GM23338 (cell line): ENCODE data around the gene POLK. TPM values are rescaled to one million over a fixed set of nuclear protein-coding genes. Genes with fewer than 3 reads are reported as not detected.

ENCODE experiments used
- ATAC-seq: fragments of 200-7000 bp; cut with Tn5 transposase; 3 replicates; pipeline ENCODE4 v1.9.1; 2020
- DNase-seq: peaks from one replicate; pipeline ENCODE4 v3.0.0-alpha.2; 2015; ENCODE audit warnings: low spot score
- H2AFZ ChIP-seq: fragments of 200-600 bp; sonication (generic); 2 replicates; pipeline ENCODE4 v1.8.0; 2016; ENCODE audit warnings: antibody characterized with exemption, mild to moderate bottlenecking, moderate library complexity
- H3F3A ChIP-seq: fragments of 200-600 bp; sonication (generic); replicated peaks from 2 replicates; pipeline ENCODE4 v1.8.0; 2017; ENCODE audit warnings: antibody characterized with exemption, mixed run types, low read depth
- H3K27ac ChIP-seq: fragments of 200-600 bp; sonication (generic); 2 replicates; pipeline ENCODE4 v1.6.1; 2016; ENCODE audit warnings: low read depth
- H3K27me3 ChIP-seq: fragments of 200-600 bp; sonication (generic); 2 replicates; pipeline ENCODE4 v1.8.0; 2016; ENCODE audit warnings: mild to moderate bottlenecking, mixed run types, moderate library complexity; ENCODE audit not compliant: insufficient read depth
- H3K36me3 ChIP-seq: fragments of 200-600 bp; sonication (generic); 2 replicates; pipeline ENCODE4 v1.8.0; 2016; ENCODE audit warnings: mild to moderate bottlenecking; ENCODE audit not compliant: insufficient read depth
- H3K4me1 ChIP-seq: fragments of 200-600 bp; sonication (generic); 2 replicates; pipeline ENCODE4 v1.8.0; 2016; ENCODE audit warnings: mild to moderate bottlenecking, moderate library complexity; ENCODE audit not compliant: insufficient read depth
- H3K4me2 ChIP-seq: fragments of 200-600 bp; sonication (generic); 2 replicates; pipeline ENCODE4 v1.7.1; 2017; ENCODE audit warnings: mixed run types
- H3K4me3 ChIP-seq: fragments of 200-600 bp; sonication (generic); 2 replicates; pipeline ENCODE4 v1.6.1; 2016; ENCODE audit warnings: mixed run types
- H3K79me2 ChIP-seq: fragments of 200-600 bp; sonication (generic); replicated peaks from 2 replicates; pipeline ENCODE4 v1.8.0; 2017; ENCODE audit warnings: mild to moderate bottlenecking; ENCODE audit not compliant: insufficient read depth
- H3K9me2 ChIP-seq: fragments of 200-600 bp; sonication (generic); 2 replicates; pipeline ENCODE4 v1.8.0; 2017; ENCODE audit not compliant: insufficient read depth
- H4K20me1 ChIP-seq: fragments of 200-600 bp; sonication (generic); replicated peaks from 2 replicates; pipeline ENCODE4 v1.8.0; 2017; ENCODE audit warnings: mild to moderate bottlenecking; ENCODE audit not compliant: insufficient read depth
- H3K27ac Mint-ChIP-seq: 2 replicates; pipeline ENCODE4 v1.8.0; 2020; ENCODE audit warnings: inconsistent platforms, mild to moderate bottlenecking, moderate library complexity, mixed read lengths
- H3K27me3 Mint-ChIP-seq: 3 replicates; pipeline ENCODE4 v1.8.0; 2022; ENCODE audit warnings: low read depth, mild to moderate bottlenecking, moderate library complexity, mixed read lengths, inconsistent platforms; ENCODE audit not compliant: insufficient read depth, poor library complexity
- H3K36me3 Mint-ChIP-seq: 3 replicates; pipeline ENCODE4 v1.8.0; 2021; ENCODE audit warnings: low read depth, mild to moderate bottlenecking, inconsistent platforms, moderate library complexity, mixed read lengths
- H3K4me1 Mint-ChIP-seq: 3 replicates; pipeline ENCODE4 v1.8.0; 2020; ENCODE audit warnings: mild to moderate bottlenecking, inconsistent platforms, mixed read lengths
- H3K4me3 Mint-ChIP-seq: 3 replicates; pipeline ENCODE4 v1.8.0; 2021; ENCODE audit warnings: moderate library complexity, mild to moderate bottlenecking, inconsistent platforms, mixed read lengths
- H3K9me3 Mint-ChIP-seq: 3 replicates; pipeline ENCODE4 v1.8.0; 2020; ENCODE audit warnings: moderate library complexity, mild to moderate bottlenecking, inconsistent platforms, mixed read lengths
- CREB1 ChIP-seq: fragments of 250-450 bp; sonication (Bioruptor Pico); IDR thresholded peaks from 2 replicates; pipeline ENCODE4 v1.5.0; 2020; ENCODE audit warnings: low read depth, mild to moderate bottlenecking, moderate library complexity
- CTCF ChIP-seq, 2 experiments: fragments of 200-600 bp in 1 of 2; sonication (generic) in 1 of 2; conservative IDR thresholded peaks; 2 replicates each; pipeline versions ENCODE4 v1.5.1 to v1.6.1; 2016 to 2017; ENCODE audit warnings: antibody characterized with exemption in 2 of 2, low read depth in 2 of 2, mild to moderate bottlenecking in 2 of 2, moderate library complexity in 1 of 2
- EZH2 ChIP-seq: fragments of 200-600 bp; sonication (generic); IDR thresholded peaks from one replicate; pipeline ENCODE4 v1.8.0; 2017; ENCODE audit warnings: antibody characterized with exemption, mild to moderate bottlenecking, low read depth; ENCODE audit not compliant: unreplicated experiment
- EZH2phosphoT487 ChIP-seq: fragments of 200-600 bp; sonication (generic); IDR thresholded peaks from one replicate; pipeline ENCODE4 v1.8.1; 2018; ENCODE audit warnings: antibody characterized with exemption; ENCODE audit not compliant: unreplicated experiment
- JUNB ChIP-seq: IDR thresholded peaks from one replicate; pipeline ENCODE4 v1.6.1; 2016; ENCODE audit warnings: antibody characterized with exemption; ENCODE audit not compliant: unreplicated experiment
- NANOG ChIP-seq: IDR thresholded peaks from 2 replicates; pipeline ENCODE4 v1.6.1; 2016; ENCODE audit warnings: antibody characterized with exemption, borderline replicate concordance
- POLR2AphosphoS5 ChIP-seq: IDR thresholded peaks from 2 replicates; pipeline ENCODE4 v1.6.1; 2016; ENCODE audit warnings: antibody characterized with exemption, low read depth
- STAT1 ChIP-seq: IDR thresholded peaks from one replicate; pipeline ENCODE4 v1.6.1; 2016; ENCODE audit warnings: antibody characterized with exemption; ENCODE audit not compliant: unreplicated experiment
- ZNF114 ChIP-seq: fragments of 250-450 bp; sonication (Bioruptor Pico); IDR thresholded peaks from 2 replicates; pipeline ENCODE4 v1.5.0; 2020; ENCODE audit warnings: mild to moderate bottlenecking, moderate library complexity
- ZNF331 ChIP-seq: fragments of 250-450 bp; sonication (Bioruptor Pico); IDR thresholded peaks from 2 replicates; pipeline ENCODE4 v1.5.0; 2020; ENCODE audit warnings: low read depth, mild to moderate bottlenecking, moderate library complexity
- polyA plus RNA-seq: library from polyadenylated mRNA; unstranded; fragments of >200 nt; fragmentation: Nextera tagmentation; extraction: Ambion mirVana; gene quantifications from 2 replicates; pipeline ENCODE4 v1.2.1, GENCODE V29; 2016
- total RNA-seq: library from RNA; depleted of rRNA; stranded (reverse); fragments of >200 nt; shearing (Covaris generic); gene quantifications from 2 replicates; pipeline ENCODE4 v1.2.3, GENCODE V29; 2014
- TF ChIP-seq, protein P1 (sequence below): fragments of 250-450 bp; sonication (Bioruptor Pico); IDR thresholded peaks from 2 replicates; pipeline ENCODE4 v1.5.0; 2020; ENCODE audit warnings: mild to moderate bottlenecking, moderate library complexity
- TF ChIP-seq, protein P2 (sequence below): IDR thresholded peaks from one replicate; pipeline ENCODE4 v1.6.1; 2018; ENCODE audit warnings: antibody characterized with exemption; ENCODE audit not compliant: unreplicated experiment
- TF ChIP-seq, protein P3 (sequence below): IDR thresholded peaks from 2 replicates; pipeline ENCODE4 v1.6.1; 2016; ENCODE audit warnings: antibody characterized with exemption

The POLK gene
- total and polyA plus RNA-seq, 2 experiments from 2014 or later = 6.3 to 14.5 TPM

DNA sequence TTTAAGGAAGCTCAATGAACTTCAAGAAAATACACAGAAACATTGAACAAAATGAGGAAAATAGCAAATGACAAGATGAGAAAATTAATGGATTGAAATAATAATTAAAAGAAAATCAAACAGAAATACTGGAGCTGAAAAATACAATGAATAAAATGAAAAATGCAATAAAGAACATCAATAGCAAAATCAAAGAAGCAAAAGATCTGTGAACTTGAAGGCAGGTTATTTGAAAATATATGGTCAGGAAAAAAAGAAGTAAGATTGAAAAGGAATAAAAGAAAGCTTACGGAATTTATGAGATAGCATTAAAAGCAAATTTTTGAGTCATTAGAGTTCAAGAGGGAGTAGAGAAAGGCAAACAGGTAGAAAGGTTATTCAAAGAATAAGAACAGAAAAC is 42.7 kb upstream of the POLK start:
- Mint-ChIP-seq H3K27ac (no peak overlapping the region), H3K4me1 (peaks cover 27% of the 10 kb centered on the region), H3K9me3 (peaks cover 4% of the 10 kb centered on the region; the same call in 2 of the 3 replicates), H3K27me3 (peaks cover 2% of the 10 kb centered on the region), H3K36me3 (peaks cover 6% of the 10 kb centered on the region; the same call in 2 of the 3 replicates), H3K4me3 (no peak overlapping the region)
- Histone ChIP-seq H3K27me3 (no peaks in the 10 kb centered on the region), H3K9me2 (no peaks in the 10 kb centered on the region), H3K4me1 (peaks cover 20% of the 10 kb centered on the region), H2AFZ (no peak overlapping the region), H3K4me2 (no peak overlapping the region), H3K79me2 (peaks cover 73% of the 10 kb centered on the region), H3K27ac (no peak overlapping the region), H4K20me1 (0 out of 2 replicates have a peak, but pooled peaks cover 4% of the 10 kb centered on the region), H3K4me3 (no peak overlapping the region), H3K36me3 (no peaks in the 10 kb centered on the region), H3F3A (no peaks in the 10 kb centered on the region)
- ATAC-seq = no peak
- TF ChIP-seq, protein P1, sequence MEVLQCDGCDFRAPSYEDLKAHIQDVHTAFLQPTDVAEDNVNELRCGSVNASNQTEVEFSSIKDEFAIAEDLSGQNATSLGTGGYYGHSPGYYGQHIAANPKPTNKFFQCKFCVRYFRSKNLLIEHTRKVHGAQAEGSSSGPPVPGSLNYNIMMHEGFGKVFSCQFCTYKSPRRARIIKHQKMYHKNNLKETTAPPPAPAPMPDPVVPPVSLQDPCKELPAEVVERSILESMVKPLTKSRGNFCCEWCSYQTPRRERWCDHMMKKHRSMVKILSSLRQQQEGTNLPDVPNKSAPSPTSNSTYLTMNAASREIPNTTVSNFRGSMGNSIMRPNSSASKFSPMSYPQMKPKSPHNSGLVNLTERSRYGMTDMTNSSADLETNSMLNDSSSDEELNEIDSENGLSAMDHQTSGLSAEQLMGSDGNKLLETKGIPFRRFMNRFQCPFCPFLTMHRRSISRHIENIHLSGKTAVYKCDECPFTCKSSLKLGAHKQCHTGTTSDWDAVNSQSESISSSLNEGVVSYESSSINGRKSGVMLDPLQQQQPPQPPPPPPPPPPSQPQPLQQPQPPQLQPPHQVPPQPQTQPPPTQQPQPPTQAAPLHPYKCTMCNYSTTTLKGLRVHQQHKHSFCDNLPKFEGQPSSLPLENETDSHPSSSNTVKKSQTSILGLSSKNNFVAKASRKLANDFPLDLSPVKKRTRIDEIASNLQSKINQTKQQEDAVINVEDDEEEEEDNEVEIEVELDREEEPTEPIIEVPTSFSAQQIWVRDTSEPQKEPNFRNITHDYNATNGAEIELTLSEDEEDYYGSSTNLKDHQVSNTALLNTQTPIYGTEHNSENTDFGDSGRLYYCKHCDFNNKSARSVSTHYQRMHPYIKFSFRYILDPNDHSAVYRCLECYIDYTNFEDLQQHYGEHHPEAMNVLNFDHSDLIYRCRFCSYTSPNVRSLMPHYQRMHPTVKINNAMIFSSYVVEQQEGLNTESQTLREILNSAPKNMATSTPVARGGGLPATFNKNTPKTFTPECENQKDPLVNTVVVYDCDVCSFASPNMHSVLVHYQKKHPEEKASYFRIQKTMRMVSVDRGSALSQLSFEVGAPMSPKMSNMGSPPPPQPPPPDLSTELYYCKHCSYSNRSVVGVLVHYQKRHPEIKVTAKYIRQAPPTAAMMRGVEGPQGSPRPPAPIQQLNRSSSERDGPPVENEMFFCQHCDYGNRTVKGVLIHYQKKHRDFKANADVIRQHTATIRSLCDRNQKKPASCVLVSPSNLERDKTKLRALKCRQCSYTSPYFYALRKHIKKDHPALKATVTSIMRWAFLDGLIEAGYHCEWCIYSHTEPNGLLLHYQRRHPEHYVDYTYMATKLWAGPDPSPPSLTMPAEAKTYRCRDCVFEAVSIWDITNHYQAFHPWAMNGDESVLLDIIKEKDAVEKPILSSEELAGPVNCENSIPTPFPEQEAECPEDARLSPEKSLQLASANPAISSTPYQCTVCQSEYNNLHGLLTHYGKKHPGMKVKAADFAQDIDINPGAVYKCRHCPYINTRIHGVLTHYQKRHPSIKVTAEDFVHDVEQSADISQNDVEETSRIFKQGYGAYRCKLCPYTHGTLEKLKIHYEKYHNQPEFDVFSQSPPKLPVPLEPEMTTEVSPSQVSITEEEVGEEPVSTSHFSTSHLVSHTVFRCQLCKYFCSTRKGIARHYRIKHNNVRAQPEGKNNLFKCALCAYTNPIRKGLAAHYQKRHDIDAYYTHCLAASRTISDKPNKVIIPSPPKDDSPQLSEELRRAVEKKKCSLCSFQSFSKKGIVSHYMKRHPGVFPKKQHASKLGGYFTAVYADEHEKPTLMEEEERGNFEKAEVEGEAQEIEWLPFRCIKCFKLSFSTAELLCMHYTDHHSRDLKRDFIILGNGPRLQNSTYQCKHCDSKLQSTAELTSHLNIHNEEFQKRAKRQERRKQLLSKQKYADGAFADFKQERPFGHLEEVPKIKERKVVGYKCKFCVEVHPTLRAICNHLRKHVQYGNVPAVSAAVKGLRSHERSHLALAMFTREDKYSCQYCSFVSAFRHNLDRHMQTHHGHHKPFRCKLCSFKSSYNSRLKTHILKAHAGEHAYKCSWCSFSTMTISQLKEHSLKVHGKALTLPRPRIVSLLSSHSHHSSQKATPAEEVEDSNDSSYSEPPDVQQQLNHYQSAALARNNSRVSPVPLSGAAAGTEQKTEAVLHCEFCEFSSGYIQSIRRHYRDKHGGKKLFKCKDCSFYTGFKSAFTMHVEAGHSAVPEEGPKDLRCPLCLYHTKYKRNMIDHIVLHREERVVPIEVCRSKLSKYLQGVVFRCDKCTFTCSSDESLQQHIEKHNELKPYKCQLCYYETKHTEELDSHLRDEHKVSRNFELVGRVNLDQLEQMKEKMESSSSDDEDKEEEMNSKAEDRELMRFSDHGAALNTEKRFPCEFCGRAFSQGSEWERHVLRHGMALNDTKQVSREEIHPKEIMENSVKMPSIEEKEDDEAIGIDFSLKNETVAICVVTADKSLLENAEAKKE (CRISPR knock-in tag) = no peak
- TF ChIP-seq, protein P2, sequence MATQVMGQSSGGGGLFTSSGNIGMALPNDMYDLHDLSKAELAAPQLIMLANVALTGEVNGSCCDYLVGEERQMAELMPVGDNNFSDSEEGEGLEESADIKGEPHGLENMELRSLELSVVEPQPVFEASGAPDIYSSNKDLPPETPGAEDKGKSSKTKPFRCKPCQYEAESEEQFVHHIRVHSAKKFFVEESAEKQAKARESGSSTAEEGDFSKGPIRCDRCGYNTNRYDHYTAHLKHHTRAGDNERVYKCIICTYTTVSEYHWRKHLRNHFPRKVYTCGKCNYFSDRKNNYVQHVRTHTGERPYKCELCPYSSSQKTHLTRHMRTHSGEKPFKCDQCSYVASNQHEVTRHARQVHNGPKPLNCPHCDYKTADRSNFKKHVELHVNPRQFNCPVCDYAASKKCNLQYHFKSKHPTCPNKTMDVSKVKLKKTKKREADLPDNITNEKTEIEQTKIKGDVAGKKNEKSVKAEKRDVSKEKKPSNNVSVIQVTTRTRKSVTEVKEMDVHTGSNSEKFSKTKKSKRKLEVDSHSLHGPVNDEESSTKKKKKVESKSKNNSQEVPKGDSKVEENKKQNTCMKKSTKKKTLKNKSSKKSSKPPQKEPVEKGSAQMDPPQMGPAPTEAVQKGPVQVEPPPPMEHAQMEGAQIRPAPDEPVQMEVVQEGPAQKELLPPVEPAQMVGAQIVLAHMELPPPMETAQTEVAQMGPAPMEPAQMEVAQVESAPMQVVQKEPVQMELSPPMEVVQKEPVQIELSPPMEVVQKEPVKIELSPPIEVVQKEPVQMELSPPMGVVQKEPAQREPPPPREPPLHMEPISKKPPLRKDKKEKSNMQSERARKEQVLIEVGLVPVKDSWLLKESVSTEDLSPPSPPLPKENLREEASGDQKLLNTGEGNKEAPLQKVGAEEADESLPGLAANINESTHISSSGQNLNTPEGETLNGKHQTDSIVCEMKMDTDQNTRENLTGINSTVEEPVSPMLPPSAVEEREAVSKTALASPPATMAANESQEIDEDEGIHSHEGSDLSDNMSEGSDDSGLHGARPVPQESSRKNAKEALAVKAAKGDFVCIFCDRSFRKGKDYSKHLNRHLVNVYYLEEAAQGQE = no peak
- TF ChIP-seq STAT1 (no peak), CREB1 (CRISPR knock-in tag) (no peak), JUNB (no peak), ZNF114 (CRISPR knock-in tag) (no peak), EZH2phosphoT487 (no peak), NANOG (no peak), CTCF (conservative IDR thresholded peaks at IDR 0.05; ENCODE audit: low read depth in 2 of 2) (no peak), POLR2AphosphoS5 (no peak), ZNF331 (CRISPR knock-in tag) (no peak), EZH2 (no peak)
- TF ChIP-seq, protein P3, sequence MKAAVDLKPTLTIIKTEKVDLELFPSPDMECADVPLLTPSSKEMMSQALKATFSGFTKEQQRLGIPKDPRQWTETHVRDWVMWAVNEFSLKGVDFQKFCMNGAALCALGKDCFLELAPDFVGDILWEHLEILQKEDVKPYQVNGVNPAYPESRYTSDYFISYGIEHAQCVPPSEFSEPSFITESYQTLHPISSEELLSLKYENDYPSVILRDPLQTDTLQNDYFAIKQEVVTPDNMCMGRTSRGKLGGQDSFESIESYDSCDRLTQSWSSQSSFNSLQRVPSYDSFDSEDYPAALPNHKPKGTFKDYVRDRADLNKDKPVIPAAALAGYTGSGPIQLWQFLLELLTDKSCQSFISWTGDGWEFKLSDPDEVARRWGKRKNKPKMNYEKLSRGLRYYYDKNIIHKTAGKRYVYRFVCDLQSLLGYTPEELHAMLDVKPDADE = no peak
- no peak for DNase-seq
